ENCODE data around the gene HDAC1.
A peak's percentile ranks its signal among the peaks of the same experiment; 100 is the strongest.

Gene HDAC1

DNA sequence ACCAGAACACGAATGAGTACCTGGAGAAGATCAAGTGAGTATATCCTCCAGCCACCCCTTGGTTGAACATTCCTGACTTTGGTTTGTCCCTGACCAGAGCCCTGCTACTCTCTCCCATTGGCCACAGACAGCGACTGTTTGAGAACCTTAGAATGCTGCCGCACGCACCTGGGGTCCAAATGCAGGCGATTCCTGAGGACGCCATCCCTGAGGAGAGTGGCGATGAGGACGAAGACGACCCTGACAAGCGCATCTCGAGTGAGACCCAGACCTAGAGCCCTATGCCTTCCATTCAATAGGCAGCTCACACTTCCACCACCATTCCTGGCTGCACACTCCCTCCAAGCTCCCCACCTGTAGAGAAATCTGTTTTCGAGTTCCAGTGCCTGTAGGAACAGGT is 39.7 kb downstream of the HDAC1 start:
- Mint-ChIP-seq H3K27me3 (ENCODE audit: low read depth) (no peaks in the 10 kb centered on the region), H3K9me3 (no peaks in the 10 kb centered on the region), H3K27ac (peak overlapping the region; percentile 12), H3K36me3 (ENCODE audit: low read depth) (peaks cover 52% of the 10 kb centered on the region), H3K4me3 (no peak overlapping the region), H3K4me1 (ENCODE audit: low read depth) (peaks cover 22% of the 10 kb centered on the region)

DNA sequence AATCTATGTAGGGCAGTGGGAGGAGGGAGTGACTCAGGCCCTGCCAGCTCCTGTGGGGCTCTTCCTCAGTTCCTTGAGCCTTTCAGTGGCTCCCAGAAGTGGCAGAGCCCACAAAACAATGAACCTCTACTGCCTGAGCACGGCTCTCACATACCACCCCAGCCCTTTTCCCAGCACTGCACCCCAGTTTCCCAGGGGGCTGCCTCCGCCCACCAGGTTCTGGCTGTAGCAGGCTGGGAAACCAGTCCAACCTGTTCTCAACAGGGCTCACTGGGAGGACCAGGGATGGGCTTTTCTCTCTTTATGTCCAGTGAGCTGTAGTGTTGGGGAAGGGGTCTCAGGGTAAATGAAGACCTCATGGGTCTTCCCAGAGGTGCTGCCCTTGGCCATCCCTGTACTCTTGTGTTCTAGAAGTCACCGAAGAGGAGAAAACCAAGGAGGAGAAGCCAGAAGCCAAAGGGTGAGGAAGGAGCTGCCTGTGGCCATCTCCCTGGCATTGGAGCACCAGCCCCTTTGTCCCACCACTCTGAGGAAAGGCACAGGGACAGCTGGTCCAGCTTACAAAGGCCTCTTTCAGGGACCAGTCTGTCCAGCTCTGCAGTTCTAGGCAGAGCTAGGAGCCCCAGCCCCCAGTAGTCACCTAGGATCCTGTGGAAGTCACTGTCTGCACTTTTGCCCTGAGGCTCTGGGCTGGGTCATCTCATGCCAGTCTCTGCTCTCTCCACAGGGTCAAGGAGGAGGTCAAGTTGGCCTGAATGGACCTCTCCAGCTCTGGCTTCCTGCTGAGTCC is 40.6 kb downstream of the HDAC1 start:
- H3K9me3 Mint-ChIP-seq: no peaks in the 10 kb centered on the region
- H3K4me1 Mint-ChIP-seq (ENCODE audit: low read depth): peaks cover 29% of the 10 kb centered on the region
- no peak overlapping the region for H3K27ac Mint-ChIP-seq
- H3K36me3 Mint-ChIP-seq (ENCODE audit: low read depth): peaks cover 49% of the 10 kb centered on the region
- no peaks in the 10 kb centered on the region for H3K27me3 Mint-ChIP-seq (ENCODE audit: low read depth)
- H3K4me3 Mint-ChIP-seq: no peak overlapping the region

DNA sequence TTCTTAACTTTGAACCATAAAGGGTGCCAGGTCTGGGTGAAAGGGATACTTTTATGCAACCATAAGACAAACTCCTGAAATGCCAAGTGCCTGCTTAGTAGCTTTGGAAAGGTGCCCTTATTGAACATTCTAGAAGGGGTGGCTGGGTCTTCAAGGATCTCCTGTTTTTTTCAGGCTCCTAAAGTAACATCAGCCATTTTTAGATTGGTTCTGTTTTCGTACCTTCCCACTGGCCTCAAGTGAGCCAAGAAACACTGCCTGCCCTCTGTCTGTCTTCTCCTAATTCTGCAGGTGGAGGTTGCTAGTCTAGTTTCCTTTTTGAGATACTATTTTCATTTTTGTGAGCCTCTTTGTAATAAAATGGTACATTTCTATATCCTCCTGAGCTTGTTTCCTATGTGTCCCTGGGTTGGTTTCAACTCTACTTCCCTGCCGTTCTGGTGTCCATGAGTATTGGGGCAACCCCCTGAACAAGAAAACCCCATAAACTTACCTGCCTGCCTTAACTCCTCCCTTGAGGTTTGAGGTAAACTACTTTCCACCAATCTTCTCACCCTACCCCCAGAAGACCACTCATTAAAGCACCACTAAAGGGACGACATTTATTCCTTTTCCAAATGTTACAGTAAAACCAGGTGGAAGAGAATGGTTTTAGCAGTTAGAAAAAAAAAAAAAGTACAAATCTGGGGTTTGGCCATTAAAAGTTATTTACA is 41.5 kb downstream of the HDAC1 start:
- Mint-ChIP-seq H3K36me3 (ENCODE audit: low read depth) (peaks cover 41% of the 10 kb centered on the region), H3K4me3 (peak overlapping the region; percentile 11), H3K27me3 (ENCODE audit: low read depth) (no peaks in the 10 kb centered on the region), H3K9me3 (no peaks in the 10 kb centered on the region), H3K4me1 (ENCODE audit: low read depth) (peaks cover 35% of the 10 kb centered on the region), H3K27ac (peak overlapping the region; percentile 56)

DNA sequence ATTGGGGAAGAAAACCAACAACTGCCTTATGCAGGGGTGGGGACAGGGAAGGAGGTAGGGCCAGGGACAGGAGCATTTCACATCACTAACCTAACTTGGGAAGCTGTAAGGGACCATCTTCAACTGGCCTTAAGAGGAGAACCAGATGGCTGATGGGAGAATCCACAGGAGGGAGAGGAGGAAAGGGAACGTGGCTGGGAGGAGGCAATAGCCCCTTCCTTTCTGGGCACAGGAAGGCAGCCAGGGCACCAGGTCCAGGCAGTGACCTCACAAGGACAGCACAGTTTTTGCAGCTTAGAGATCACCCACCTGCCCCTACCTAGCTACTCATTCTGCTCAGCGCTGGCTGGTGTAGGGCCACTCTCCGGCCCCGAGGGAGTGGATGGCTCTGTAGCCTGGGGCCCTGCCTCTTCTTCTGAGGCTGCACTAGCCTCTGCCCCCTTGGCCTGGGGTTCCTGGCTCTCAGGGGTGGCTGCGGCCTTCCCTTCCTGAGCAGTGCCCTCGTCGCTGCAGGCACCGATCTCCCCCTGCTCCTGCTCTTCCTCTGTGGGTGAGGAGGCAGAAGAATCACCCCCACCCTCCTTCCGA is 42.5 kb downstream of the HDAC1 start:
- Mint-ChIP-seq H3K9me3 (no peaks in the 10 kb centered on the region), H3K4me1 (ENCODE audit: low read depth) (peaks cover 39% of the 10 kb centered on the region), H3K27me3 (ENCODE audit: low read depth) (no peaks in the 10 kb centered on the region), H3K4me3 (peak overlapping the region; percentile 87), H3K36me3 (ENCODE audit: low read depth) (peaks cover 36% of the 10 kb centered on the region), H3K27ac (no peak overlapping the region)

GRCh38 chr1:32334864-32335534 is 43.1 kb downstream of the HDAC1 start:
- H3K27ac Mint-ChIP-seq: peak overlapping the region; percentile 61

DNA sequence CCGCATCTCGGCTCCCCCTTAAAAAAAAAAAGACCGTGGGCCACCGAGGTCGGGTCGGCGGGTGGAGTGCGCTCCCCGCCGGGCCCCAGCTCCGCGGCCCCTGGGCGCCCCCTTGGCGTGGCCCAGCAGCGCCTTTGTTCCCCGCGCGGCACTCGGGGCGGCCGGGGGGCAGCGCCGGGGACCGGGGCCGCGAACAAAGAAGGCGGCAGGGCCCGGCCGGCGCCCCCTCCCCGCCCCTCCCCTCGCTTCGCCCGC is 43.6 kb downstream of the HDAC1 start:
- H3K27ac Mint-ChIP-seq: no peak overlapping the region

More at GRCh38 chr1:32334864-32335534, 43.1 kb downstream of the HDAC1 start:
- Mint-ChIP-seq H3K9me3 (no peaks in the 10 kb centered on the region), H3K4me1 (ENCODE audit: low read depth) (peaks cover 39% of the 10 kb centered on the region), H3K36me3 (ENCODE audit: low read depth) (peaks cover 29% of the 10 kb centered on the region), H3K27me3 (ENCODE audit: low read depth) (no peaks in the 10 kb centered on the region), H3K4me3 (peak overlapping the region; percentile 87)

GRCh38 chr1:32335790-32336590 is 44.1 kb downstream of the HDAC1 start, which contains the start of gene MARCKSL1:
Gene MARCKSL1 (minus strand): TSS chr1:32336233. CDS start chr1:32336033, 200 bp downstream.
- peak within 1 kb of the TSS; percentile 87 for H3K4me3 Mint-ChIP-seq
- H3K9me3 Mint-ChIP-seq: no peaks in the 10 kb centered on the region
- H3K27ac Mint-ChIP-seq: peak within 1 kb of the TSS; percentile 61
- H3K27me3 Mint-ChIP-seq (ENCODE audit: low read depth): no peaks in the 10 kb centered on the region
- H3K4me1 Mint-ChIP-seq (ENCODE audit: low read depth): peaks cover 39% of the 10 kb centered on the region
- H3K36me3 Mint-ChIP-seq (ENCODE audit: low read depth): peaks cover 21% of the 10 kb centered on the region

More for the DNA sequence above, 43.6 kb downstream of the HDAC1 start:
- peaks cover 26% of the 10 kb centered on the region for H3K36me3 Mint-ChIP-seq (ENCODE audit: low read depth)
- H3K4me3 Mint-ChIP-seq: no peak overlapping the region
- no peaks in the 10 kb centered on the region for H3K9me3 Mint-ChIP-seq
- no peaks in the 10 kb centered on the region for H3K27me3 Mint-ChIP-seq (ENCODE audit: low read depth)
- H3K4me1 Mint-ChIP-seq (ENCODE audit: low read depth): peaks cover 39% of the 10 kb centered on the region

DNA sequence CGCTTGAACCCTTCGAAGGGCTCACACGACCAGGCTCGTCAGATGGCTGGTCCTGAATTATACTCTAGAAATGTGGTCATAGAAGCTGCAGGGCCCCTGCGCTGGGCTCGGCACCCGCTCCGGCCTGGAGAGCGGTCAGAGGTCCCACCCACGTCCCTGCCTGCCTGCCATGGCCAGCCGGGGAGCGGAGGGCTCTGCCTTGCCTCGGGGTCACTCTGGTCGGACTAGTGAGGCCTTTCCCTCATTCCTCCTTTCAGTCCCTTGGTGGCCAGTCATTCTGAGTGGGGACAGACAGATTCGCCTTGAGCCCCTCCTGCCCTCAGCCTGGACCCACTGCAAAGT is 44.7 kb downstream of the HDAC1 start:
- Mint-ChIP-seq H3K9me3 (no peaks in the 10 kb centered on the region), H3K4me1 (ENCODE audit: low read depth) (peaks cover 39% of the 10 kb centered on the region), H3K27ac (no peak overlapping the region), H3K36me3 (ENCODE audit: low read depth) (peaks cover 15% of the 10 kb centered on the region), H3K27me3 (ENCODE audit: low read depth) (no peaks in the 10 kb centered on the region), H3K4me3 (peak overlapping the region; percentile 58)

- Mint-ChIP-seq H3K27ac (peak overlapping the region; percentile 28), H3K36me3 (ENCODE audit: low read depth) (peaks cover 9% of the 10 kb centered on the region), H3K4me3 (peak overlapping the region; percentile 58), H3K9me3 (no peaks in the 10 kb centered on the region), H3K4me1 (ENCODE audit: low read depth) (peaks cover 41% of the 10 kb centered on the region), H3K27me3 (ENCODE audit: low read depth) (no peaks in the 10 kb centered on the region)
These were observed 45.2 kb downstream of the HDAC1 start for GRCh38 chr1:32336963-32337675.

- Mint-ChIP-seq H3K27ac (peak overlapping the region; percentile 53), H3K4me3 (peak overlapping the region; percentile 41), H3K4me1 (ENCODE audit: low read depth) (peaks cover 46% of the 10 kb centered on the region), H3K9me3 (no peaks in the 10 kb centered on the region), H3K27me3 (ENCODE audit: low read depth) (no peaks in the 10 kb centered on the region), H3K36me3 (ENCODE audit: low read depth) (peaks cover 6% of the 10 kb centered on the region)
These were observed 46.2 kb downstream of the HDAC1 start for GRCh38 chr1:32337855-32338636.

- Mint-ChIP-seq H3K27ac (no peak overlapping the region), H3K27me3 (ENCODE audit: low read depth) (peaks cover 4% of the 10 kb centered on the region), H3K4me1 (ENCODE audit: low read depth) (peaks cover 42% of the 10 kb centered on the region), H3K4me3 (no peak overlapping the region), H3K9me3 (no peaks in the 10 kb centered on the region), H3K36me3 (ENCODE audit: low read depth) (peaks cover 2% of the 10 kb centered on the region)
These were observed 46.8 kb downstream of the HDAC1 start for GRCh38 chr1:32338637-32339145.

DNA sequence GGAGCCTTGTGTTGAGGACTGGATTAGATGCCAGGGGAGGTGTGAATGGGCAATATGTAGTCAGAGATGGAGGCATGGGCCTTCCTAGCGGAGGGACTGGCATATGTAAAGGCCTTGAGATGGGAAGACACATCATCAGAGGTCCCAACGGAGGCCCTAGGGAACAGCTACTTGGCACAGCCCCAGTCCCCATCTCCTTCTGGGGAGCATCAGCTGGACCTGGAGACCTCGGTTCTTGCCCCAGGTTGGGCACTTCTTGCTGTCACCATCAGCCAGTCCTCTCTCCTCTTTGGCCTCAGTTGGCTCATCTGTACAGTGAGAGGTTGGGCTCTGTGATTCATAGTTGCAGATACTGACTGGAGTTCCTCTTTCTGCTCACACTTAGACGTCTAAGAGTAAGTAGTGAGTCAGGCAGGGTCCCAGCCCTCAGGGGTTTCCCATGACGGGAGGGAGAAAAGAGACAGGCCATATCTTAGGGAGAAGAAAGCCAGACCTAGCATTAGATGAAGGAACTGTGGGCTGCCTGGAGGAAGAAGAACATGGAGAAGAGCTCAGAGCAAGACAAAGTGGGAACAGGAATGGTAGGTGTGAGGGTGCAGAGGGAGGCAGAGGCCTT is 47.6 kb downstream of the HDAC1 start:
- Mint-ChIP-seq H3K4me1 (ENCODE audit: low read depth) (peaks cover 35% of the 10 kb centered on the region), H3K27ac (peak overlapping the region; percentile 28), H3K36me3 (ENCODE audit: low read depth) (no peaks in the 10 kb centered on the region), H3K4me3 (no peak overlapping the region), H3K27me3 (ENCODE audit: low read depth) (peaks cover 4% of the 10 kb centered on the region), H3K9me3 (no peaks in the 10 kb centered on the region)

All from T-helper 1 cell treated with Interleukin-12 subunit alpha and Interleukin-12 subunit beta and Interleukin-4 antibody, amounts not matched to agents 30 μg/mL and 1 μg/mL, for 36 hours (primary cell).